ENCODE data around the gene TP53. TPM values are rescaled to one million over a fixed set of nuclear protein-coding genes. Genes with fewer than 3 reads are reported as not detected.
"Not testable (repeated sequence)": the region's sequence is repeated elsewhere in the genome, so short reads cannot be mapped to it uniquely, and the experiment has no call there.

Gene TP53
- total RNA-seq, 1 experiment from 2014 or later = 129 TPM

GRCh38 chr17:7646457-7646856, 40.8 kb downstream of the TP53 start:
- intact Hi-C loops (cut with micrococcal nuclease; ENCODE audit: unreplicated experiment) = no loop called here
- POLR2A ChIA-PET = no interaction called here
- Histone ChIP-seq H3K9me3 (ENCODE audit: control insufficient read depth, insufficient read depth, low read depth, low read length) (no peaks in the 10 kb centered on the region), H3K4me3 (ENCODE audit: low read depth in 2 of 2, low read length in 2 of 2) (no peak overlapping the region), H3K4me1 (ENCODE audit: control insufficient read depth, insufficient read depth, low read length) (no peaks in the 10 kb centered on the region), H3K27ac (ENCODE audit: low read length) (no peak overlapping the region), H3K27me3 (ENCODE audit: control insufficient read depth, insufficient read depth, low read length) (no peaks in the 10 kb centered on the region), H3K36me3 (ENCODE audit: control insufficient read depth, insufficient read depth, low read length) (no peaks in the 10 kb centered on the region)
- no peak for TF ChIP-seq CTCF (IDR thresholded peaks at IDR 0.05)
- TF ChIP-seq SIN3A (IDR thresholded peaks at IDR 0.05; ENCODE audit: borderline replicate concordance, insufficient read depth, low read depth, low read length) = no peak
- no peak for TF ChIP-seq REST (IDR thresholded peaks at IDR 0.05; ENCODE audit: insufficient read depth in 1 of 2, low read depth in 2 of 2, low read length in 1 of 2)
- no peak for TF ChIP-seq TCF7L2 (IDR thresholded peaks at IDR 0.05; ENCODE audit: low read depth, low read length)
- no peak for TF ChIP-seq POLR2AphosphoS5 (IDR thresholded peaks at IDR 0.05; ENCODE audit: low read depth, low read length)
- DNase-seq (ENCODE audit: low read depth, low spot score) (no peak), ATAC-seq (no peak)
- no TSS peak for BruUV-seq (replicated peaks)
- CTCF ChIA-PET = no interaction called here
- in situ Hi-C loops (cut with HindIII; ENCODE audit: low pct_unique_long_range_greater_than_20kb, low sequenced_read_pairs) = no loop called here

GRCh38 chr17:7644775-7645174, 42.5 kb downstream of the TP53 start:
- intact Hi-C loops (cut with micrococcal nuclease; ENCODE audit: unreplicated experiment) (no loop called here), in situ Hi-C loops (cut with HindIII; ENCODE audit: low pct_unique_long_range_greater_than_20kb, low sequenced_read_pairs) (no loop called here)
- Histone ChIP-seq H3K36me3 (ENCODE audit: control insufficient read depth, insufficient read depth, low read length) (no peaks in the 10 kb centered on the region), H3K4me3 (ENCODE audit: low read depth in 2 of 2, low read length in 2 of 2) (no peak overlapping the region), H3K27ac (ENCODE audit: low read length) (no peak overlapping the region), H3K9me3 (ENCODE audit: control insufficient read depth, insufficient read depth, low read depth, low read length) (no peaks in the 10 kb centered on the region), H3K4me1 (ENCODE audit: control insufficient read depth, insufficient read depth, low read length) (no peaks in the 10 kb centered on the region), H3K27me3 (ENCODE audit: control insufficient read depth, insufficient read depth, low read length) (no peaks in the 10 kb centered on the region)
- no peak for ATAC-seq
- CTCF ChIA-PET = no interaction called here
- POLR2A ChIA-PET = no interaction called here
- TF ChIP-seq TCF7L2 (IDR thresholded peaks at IDR 0.05; ENCODE audit: low read depth, low read length) (no peak), POLR2AphosphoS5 (IDR thresholded peaks at IDR 0.05; ENCODE audit: low read depth, low read length) (no peak), SIN3A (IDR thresholded peaks at IDR 0.05; ENCODE audit: borderline replicate concordance, insufficient read depth, low read depth, low read length) (no peak), CTCF (IDR thresholded peaks at IDR 0.05) (no peak), REST (IDR thresholded peaks at IDR 0.05; ENCODE audit: insufficient read depth in 1 of 2, low read depth in 2 of 2, low read length in 1 of 2) (no peak)
- no TSS peak for BruUV-seq (replicated peaks)
- no peak for DNase-seq (ENCODE audit: low read depth, low spot score)

- H3K9me3 ChIP-seq (ENCODE audit: control insufficient read depth, insufficient read depth, low read depth, low read length); H3K36me3 ChIP-seq (ENCODE audit: control insufficient read depth, insufficient read depth, low read length); H3K4me3 ChIP-seq (ENCODE audit: low read depth in 2 of 2, low read length in 2 of 2); intact Hi-C loops (cut with micrococcal nuclease; ENCODE audit: unreplicated experiment); ATAC-seq; in situ Hi-C loops (cut with HindIII; ENCODE audit: low pct_unique_long_range_greater_than_20kb, low sequenced_read_pairs); BruUV-seq (replicated peaks); H3K27ac ChIP-seq (ENCODE audit: low read length); H3K27me3 ChIP-seq (ENCODE audit: control insufficient read depth, insufficient read depth, low read length); DNase-seq (ENCODE audit: low read depth, low spot score); H3K4me1 ChIP-seq (ENCODE audit: control insufficient read depth, insufficient read depth, low read length): not testable (repeated sequence)
- ChIA-PET POLR2A (interaction anchor here (0.6 kb wide), 1 partner anchor 123 kb away, joined by 4 read pairs; no protein-coding TSS in a partner anchor), CTCF (interaction anchor here (0.6 to 1.1 kb wide), 2 partner anchors 16 to 473 kb away, joined by 3 read pairs; no protein-coding TSS in a partner anchor)
These were observed 45.7 kb downstream of the TP53 start for GRCh38 chr17:7641635-7642034.
